Testis (tissue), 2 donors: ENCODE results near the gene TBC1D5.

Experiments used
- POLR2A ChIP-seq: fragments of 450-650 bp; IDR thresholded peaks from one replicate; pipeline ENCODE4 v1.6.1; 2017; ENCODE audit warnings: antibody characterized with exemption, mild to moderate bottlenecking, moderate library complexity
- TF ChIP-seq, protein P1 (sequence below), 3 experiments: fragments of 450-650 bp in 2 of 3; fragments of 200-600 bp in 1 of 3; sonication (generic) in 1 of 3; IDR thresholded peaks; one replicate each; pipeline ENCODE4 v1.5.1; 2016 to 2019; ENCODE audit warnings: antibody characterized with exemption in 3 of 3, mild to moderate bottlenecking in 2 of 3, moderate library complexity in 1 of 3

GRCh38 chr3:17373304-17373703 lies 369.1 kb downstream of the TBC1D5 start:
- TF ChIP-seq, protein P1, sequence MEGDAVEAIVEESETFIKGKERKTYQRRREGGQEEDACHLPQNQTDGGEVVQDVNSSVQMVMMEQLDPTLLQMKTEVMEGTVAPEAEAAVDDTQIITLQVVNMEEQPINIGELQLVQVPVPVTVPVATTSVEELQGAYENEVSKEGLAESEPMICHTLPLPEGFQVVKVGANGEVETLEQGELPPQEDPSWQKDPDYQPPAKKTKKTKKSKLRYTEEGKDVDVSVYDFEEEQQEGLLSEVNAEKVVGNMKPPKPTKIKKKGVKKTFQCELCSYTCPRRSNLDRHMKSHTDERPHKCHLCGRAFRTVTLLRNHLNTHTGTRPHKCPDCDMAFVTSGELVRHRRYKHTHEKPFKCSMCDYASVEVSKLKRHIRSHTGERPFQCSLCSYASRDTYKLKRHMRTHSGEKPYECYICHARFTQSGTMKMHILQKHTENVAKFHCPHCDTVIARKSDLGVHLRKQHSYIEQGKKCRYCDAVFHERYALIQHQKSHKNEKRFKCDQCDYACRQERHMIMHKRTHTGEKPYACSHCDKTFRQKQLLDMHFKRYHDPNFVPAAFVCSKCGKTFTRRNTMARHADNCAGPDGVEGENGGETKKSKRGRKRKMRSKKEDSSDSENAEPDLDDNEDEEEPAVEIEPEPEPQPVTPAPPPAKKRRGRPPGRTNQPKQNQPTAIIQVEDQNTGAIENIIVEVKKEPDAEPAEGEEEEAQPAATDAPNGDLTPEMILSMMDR (IDR thresholded peaks at IDR 0.05) = no peak
- no peak for TF ChIP-seq POLR2A
